Measurements from ENCODE around the gene PADI1. TPM values are rescaled to one million over a fixed set of nuclear protein-coding genes. Genes with fewer than 3 reads are reported as not detected.

The PADI1 gene
- total RNA-seq, 2 donors from 2014 or later, result 1.2 TPM; not detected in 1

GRCh38 chr1:17278996-17279830 lies 74.3 kb downstream of the PADI1 start:
- Histone ChIP-seq H3K36me3 (no peaks in the 10 kb centered on the region), H3K27ac (no peak overlapping the region), H3K9me3 (no peaks in the 10 kb centered on the region), H3K4me3 (no peak overlapping the region), H3K27me3 (replicated peaks; ENCODE audit: insufficient read depth) (no peaks in the 10 kb centered on the region), H3K4me1 (ENCODE audit: control insufficient read depth in 1 of 2, low read depth in 2 of 2) (no peaks in the 10 kb centered on the region)
- TF ChIP-seq, protein P1, sequence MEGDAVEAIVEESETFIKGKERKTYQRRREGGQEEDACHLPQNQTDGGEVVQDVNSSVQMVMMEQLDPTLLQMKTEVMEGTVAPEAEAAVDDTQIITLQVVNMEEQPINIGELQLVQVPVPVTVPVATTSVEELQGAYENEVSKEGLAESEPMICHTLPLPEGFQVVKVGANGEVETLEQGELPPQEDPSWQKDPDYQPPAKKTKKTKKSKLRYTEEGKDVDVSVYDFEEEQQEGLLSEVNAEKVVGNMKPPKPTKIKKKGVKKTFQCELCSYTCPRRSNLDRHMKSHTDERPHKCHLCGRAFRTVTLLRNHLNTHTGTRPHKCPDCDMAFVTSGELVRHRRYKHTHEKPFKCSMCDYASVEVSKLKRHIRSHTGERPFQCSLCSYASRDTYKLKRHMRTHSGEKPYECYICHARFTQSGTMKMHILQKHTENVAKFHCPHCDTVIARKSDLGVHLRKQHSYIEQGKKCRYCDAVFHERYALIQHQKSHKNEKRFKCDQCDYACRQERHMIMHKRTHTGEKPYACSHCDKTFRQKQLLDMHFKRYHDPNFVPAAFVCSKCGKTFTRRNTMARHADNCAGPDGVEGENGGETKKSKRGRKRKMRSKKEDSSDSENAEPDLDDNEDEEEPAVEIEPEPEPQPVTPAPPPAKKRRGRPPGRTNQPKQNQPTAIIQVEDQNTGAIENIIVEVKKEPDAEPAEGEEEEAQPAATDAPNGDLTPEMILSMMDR (IDR thresholded peaks at IDR 0.05), result no peak
- DNase-seq (ENCODE audit: low spot score) (no peak), ATAC-seq (ENCODE audit: insufficient number of reproducible peaks, low FRiP score, low read depth) (no peak)

DNA sequence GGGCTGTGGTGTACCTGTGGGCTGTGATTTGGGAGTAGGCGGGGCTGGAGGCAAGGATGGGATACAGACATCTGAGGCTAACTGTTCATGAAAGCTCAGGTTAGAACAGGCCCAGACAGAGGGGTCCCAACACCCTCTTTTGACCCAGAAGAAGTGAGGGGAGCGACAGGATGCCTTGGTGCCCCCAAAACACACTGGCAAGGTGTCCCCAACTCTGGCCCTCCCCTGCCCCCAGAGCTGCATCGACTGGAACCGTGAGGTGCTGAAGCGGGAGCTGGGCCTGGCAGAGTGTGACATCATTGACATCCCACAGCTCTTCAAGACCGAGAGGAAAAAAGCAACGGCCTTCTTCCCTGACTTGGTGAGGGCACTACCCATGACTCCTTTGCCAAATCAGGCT lies 75.5 kb downstream of the PADI1 start:
- H3K27ac ChIP-seq, result no peak overlapping the region
- no peaks in the 10 kb centered on the region for H3K9me3 ChIP-seq
- TF ChIP-seq, protein P1 (IDR thresholded peaks at IDR 0.05), result no peak
- H3K4me1 ChIP-seq (ENCODE audit: control insufficient read depth in 1 of 2, low read depth in 2 of 2), result no peaks in the 10 kb centered on the region
- ATAC-seq (ENCODE audit: insufficient number of reproducible peaks, low FRiP score, low read depth), result no peak
- H3K4me3 ChIP-seq, result no peak overlapping the region
- no peaks in the 10 kb centered on the region for H3K36me3 ChIP-seq
- DNase-seq (ENCODE audit: low spot score), result no peak
- H3K27me3 ChIP-seq (replicated peaks; ENCODE audit: insufficient read depth), result no peaks in the 10 kb centered on the region

DNA sequence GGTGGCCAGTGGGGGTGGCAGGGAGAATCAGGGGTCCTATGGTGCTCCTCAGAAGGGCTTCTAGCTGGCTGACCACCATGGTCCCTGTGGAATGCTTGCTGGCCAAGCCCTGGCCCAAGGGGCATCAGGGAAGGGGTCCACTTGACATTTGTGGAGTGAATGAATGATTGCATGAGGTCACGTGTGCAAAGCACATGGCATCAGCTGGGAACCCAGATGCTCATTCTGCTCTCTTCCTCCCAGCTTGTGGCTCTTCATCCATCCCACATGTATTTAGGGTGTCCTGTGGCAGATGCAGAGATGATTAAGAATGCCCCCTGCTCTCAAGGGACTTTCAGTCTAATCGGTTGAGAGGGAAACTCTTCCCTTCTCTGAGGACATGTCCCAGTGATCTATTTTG lies 76.0 kb downstream of the PADI1 start:
- no peak for ATAC-seq (ENCODE audit: insufficient number of reproducible peaks, low FRiP score, low read depth)
- Histone ChIP-seq H3K9me3 (no peaks in the 10 kb centered on the region), H3K27me3 (replicated peaks; ENCODE audit: insufficient read depth) (no peaks in the 10 kb centered on the region), H3K36me3 (no peaks in the 10 kb centered on the region), H3K4me3 (no peak overlapping the region), H3K27ac (no peak overlapping the region), H3K4me1 (ENCODE audit: control insufficient read depth in 1 of 2, low read depth in 2 of 2) (no peaks in the 10 kb centered on the region)
- no peak for DNase-seq (ENCODE audit: low spot score)
- TF ChIP-seq, protein P1 (IDR thresholded peaks at IDR 0.05), result no peak

DNA sequence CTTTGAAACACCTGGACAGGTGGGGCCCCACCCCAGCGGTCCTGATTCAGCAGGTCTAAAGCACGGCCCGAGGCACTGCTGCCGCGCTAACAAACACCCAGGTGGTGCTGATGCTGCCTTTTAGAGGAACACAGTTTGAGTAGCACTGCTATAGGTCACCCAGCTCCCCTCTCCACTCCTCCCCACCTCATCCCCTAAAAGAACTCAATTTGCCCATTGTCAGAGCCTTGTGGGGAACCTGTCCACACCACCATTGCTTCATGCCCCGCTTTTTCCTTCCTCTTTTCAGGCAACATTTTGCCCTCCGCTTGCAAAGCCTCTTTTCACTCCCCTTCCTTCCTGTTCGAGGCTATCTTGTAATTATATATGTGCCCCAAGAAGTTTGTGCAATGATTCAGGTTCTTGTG lies 76.8 kb downstream of the PADI1 start:
- Histone ChIP-seq H3K27me3 (replicated peaks; ENCODE audit: insufficient read depth) (no peaks in the 10 kb centered on the region), H3K4me1 (ENCODE audit: control insufficient read depth in 1 of 2, low read depth in 2 of 2) (no peaks in the 10 kb centered on the region), H3K36me3 (no peaks in the 10 kb centered on the region), H3K4me3 (no peak overlapping the region), H3K27ac (no peak overlapping the region), H3K9me3 (no peaks in the 10 kb centered on the region)
- no peak for ATAC-seq (ENCODE audit: insufficient number of reproducible peaks, low FRiP score, low read depth)
- no peak for DNase-seq (ENCODE audit: low spot score)
- TF ChIP-seq, protein P1 (IDR thresholded peaks at IDR 0.05), result no peak

GRCh38 chr1:17282836-17283235 lies 77.9 kb downstream of the PADI1 start:
- DNase-seq (ENCODE audit: low spot score), result no peak
- no peak overlapping the region for H3K27ac ChIP-seq
- H3K4me1 ChIP-seq (ENCODE audit: control insufficient read depth in 1 of 2, low read depth in 2 of 2), result no peaks in the 10 kb centered on the region
- H3K4me3 ChIP-seq, result no peak overlapping the region
- H3K9me3 ChIP-seq, result no peaks in the 10 kb centered on the region
- no peaks in the 10 kb centered on the region for H3K36me3 ChIP-seq
- H3K27me3 ChIP-seq (replicated peaks; ENCODE audit: insufficient read depth), result no peaks in the 10 kb centered on the region
- ATAC-seq (ENCODE audit: insufficient number of reproducible peaks, low FRiP score, low read depth), result no peak
- TF ChIP-seq, protein P1 (IDR thresholded peaks at IDR 0.05), result no peak
